HL-60 (cell line): ENCODE measurements around the gene PHLDA1.

Source experiments
- DNase-seq, 2 experiments: peaks; one replicate each; pipeline ENCODE4 v3.0.0-alpha.2; 2010 to 2020; ENCODE audit warnings: low read depth in 1 of 2, low spot score in 1 of 2
- H3K27ac ChIP-seq: fragments of 250-450 bp; sonication (Bioruptor Pico); replicated peaks from 2 replicates; pipeline ENCODE4 v1.5.1; 2020; ENCODE audit warnings: mild to moderate bottlenecking, moderate library complexity
- H3K27me3 ChIP-seq: fragments of 250-450 bp; sonication (Bioruptor Pico); 2 replicates; pipeline ENCODE4 v1.5.1; 2021; ENCODE audit warnings: mild to moderate bottlenecking, moderate library complexity; ENCODE audit not compliant: insufficient read depth, poor library complexity, severe bottlenecking
- H3K4me3 ChIP-seq: replicated peaks from 2 replicates; pipeline ENCODE4 v1.5.1; 2011; ENCODE audit warnings: mild to moderate bottlenecking, control low read depth, low read length; ENCODE audit not compliant: insufficient read depth
- GABPA ChIP-seq: IDR thresholded peaks from 2 replicates; pipeline ENCODE4 v1.6.1; 2012; ENCODE audit warnings: low read depth
- POLR2AphosphoS5 ChIP-seq: IDR thresholded peaks from 2 replicates; pipeline ENCODE4 v1.6.1; 2012; ENCODE audit warnings: low read depth
- SPI1 ChIP-seq: IDR thresholded peaks from 2 replicates; pipeline ENCODE4 v1.6.1; 2012; ENCODE audit warnings: low read depth, mild to moderate bottlenecking, borderline replicate concordance
- TF ChIP-seq, protein P1 (sequence below): IDR thresholded peaks from 2 replicates; pipeline ENCODE4 v1.6.1; 2012; ENCODE audit warnings: low read depth; ENCODE audit not compliant: insufficient replicate concordance
- TF ChIP-seq, protein P2 (sequence below): IDR thresholded peaks from one replicate; pipeline ENCODE4 v1.5.1; 2011; ENCODE audit warnings: low read length, control low read depth, inconsistent platforms; ENCODE audit not compliant: insufficient read depth

Gene PHLDA1

DNA sequence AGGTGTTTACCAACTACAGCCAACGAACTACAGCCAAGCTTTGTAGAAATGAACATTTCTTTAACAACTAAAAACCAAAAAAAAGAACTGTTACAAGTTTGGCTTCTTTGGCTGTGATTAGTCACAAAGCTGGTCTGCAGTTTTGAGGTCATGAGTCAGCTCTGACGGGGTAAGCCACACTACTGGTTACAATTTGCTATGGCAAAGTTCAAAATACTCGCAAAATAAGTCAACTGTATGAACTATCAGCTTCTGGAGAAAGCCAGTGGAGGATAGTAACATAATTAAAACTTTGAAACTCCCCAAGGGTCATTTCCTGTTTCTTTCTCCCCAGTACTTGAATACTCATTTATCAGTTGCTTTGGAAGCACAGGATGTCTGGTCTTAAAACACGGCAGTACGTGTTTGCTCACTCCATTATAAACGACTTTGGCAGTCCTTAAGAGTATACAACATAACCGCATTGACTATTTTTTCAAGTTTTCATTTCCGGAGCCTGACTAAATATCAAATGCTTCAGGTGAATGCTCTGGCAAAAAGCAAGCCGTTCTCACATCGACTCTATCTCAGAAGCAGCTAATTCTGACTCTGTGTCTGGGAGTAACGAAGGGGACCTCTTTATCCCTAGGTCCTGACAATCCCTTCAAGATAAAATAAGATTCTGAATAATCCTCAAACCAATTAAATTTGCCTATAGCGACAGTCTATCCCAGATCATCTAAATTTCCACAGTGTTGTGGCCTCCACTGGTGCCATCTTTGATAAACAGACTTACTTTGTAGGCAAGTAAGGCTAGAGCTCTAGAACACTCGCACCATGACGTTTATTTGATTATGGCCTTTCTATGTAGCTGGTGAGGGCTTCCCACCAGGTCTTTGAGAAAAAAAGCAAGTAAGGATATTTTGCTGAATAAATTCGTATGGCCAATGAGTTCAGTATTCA lies 10.6 kb downstream of the PHLDA1 start:
- Histone ChIP-seq H3K4me3 (no peak overlapping the region), H3K27ac (peak overlapping the region; percentile 76), H3K27me3 (no peaks in the 10 kb centered on the region)
- TF ChIP-seq GABPA (no peak), POLR2AphosphoS5 (no peak), SPI1 (no peak)
- TF ChIP-seq, protein P1, sequence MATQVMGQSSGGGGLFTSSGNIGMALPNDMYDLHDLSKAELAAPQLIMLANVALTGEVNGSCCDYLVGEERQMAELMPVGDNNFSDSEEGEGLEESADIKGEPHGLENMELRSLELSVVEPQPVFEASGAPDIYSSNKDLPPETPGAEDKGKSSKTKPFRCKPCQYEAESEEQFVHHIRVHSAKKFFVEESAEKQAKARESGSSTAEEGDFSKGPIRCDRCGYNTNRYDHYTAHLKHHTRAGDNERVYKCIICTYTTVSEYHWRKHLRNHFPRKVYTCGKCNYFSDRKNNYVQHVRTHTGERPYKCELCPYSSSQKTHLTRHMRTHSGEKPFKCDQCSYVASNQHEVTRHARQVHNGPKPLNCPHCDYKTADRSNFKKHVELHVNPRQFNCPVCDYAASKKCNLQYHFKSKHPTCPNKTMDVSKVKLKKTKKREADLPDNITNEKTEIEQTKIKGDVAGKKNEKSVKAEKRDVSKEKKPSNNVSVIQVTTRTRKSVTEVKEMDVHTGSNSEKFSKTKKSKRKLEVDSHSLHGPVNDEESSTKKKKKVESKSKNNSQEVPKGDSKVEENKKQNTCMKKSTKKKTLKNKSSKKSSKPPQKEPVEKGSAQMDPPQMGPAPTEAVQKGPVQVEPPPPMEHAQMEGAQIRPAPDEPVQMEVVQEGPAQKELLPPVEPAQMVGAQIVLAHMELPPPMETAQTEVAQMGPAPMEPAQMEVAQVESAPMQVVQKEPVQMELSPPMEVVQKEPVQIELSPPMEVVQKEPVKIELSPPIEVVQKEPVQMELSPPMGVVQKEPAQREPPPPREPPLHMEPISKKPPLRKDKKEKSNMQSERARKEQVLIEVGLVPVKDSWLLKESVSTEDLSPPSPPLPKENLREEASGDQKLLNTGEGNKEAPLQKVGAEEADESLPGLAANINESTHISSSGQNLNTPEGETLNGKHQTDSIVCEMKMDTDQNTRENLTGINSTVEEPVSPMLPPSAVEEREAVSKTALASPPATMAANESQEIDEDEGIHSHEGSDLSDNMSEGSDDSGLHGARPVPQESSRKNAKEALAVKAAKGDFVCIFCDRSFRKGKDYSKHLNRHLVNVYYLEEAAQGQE = no peak
- TF ChIP-seq, protein P2, sequence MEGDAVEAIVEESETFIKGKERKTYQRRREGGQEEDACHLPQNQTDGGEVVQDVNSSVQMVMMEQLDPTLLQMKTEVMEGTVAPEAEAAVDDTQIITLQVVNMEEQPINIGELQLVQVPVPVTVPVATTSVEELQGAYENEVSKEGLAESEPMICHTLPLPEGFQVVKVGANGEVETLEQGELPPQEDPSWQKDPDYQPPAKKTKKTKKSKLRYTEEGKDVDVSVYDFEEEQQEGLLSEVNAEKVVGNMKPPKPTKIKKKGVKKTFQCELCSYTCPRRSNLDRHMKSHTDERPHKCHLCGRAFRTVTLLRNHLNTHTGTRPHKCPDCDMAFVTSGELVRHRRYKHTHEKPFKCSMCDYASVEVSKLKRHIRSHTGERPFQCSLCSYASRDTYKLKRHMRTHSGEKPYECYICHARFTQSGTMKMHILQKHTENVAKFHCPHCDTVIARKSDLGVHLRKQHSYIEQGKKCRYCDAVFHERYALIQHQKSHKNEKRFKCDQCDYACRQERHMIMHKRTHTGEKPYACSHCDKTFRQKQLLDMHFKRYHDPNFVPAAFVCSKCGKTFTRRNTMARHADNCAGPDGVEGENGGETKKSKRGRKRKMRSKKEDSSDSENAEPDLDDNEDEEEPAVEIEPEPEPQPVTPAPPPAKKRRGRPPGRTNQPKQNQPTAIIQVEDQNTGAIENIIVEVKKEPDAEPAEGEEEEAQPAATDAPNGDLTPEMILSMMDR = no peak
- peak in 1 of 2 experiments; percentile 49 for DNase-seq

DNA sequence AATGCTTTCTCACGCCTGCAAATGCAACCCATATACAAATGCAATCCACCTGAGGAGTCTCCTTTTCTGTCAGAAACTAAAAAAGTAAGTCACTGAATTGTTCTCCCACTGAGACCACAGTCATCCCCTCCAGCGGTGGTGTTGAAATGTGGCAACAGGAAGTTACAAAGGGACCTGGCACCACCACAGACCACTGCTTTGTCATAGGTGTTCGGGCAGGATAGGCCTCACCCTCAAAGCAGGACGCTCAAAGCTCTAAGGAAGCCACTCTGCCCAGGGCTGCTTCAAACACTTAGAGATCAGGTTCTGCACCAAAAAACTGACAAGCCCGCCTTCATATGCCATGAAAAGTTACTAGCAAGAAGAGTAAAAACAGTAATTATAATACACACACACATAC lies 11.3 kb downstream of the PHLDA1 start:
- peak in 1 of 2 experiments; percentile 83 for DNase-seq
- Histone ChIP-seq H3K4me3 (no peak overlapping the region), H3K27ac (peak overlapping the region; percentile 76), H3K27me3 (no peaks in the 10 kb centered on the region)
- TF ChIP-seq POLR2AphosphoS5 = peak; percentile 71
- TF ChIP-seq, protein P2 = no peak

DNA sequence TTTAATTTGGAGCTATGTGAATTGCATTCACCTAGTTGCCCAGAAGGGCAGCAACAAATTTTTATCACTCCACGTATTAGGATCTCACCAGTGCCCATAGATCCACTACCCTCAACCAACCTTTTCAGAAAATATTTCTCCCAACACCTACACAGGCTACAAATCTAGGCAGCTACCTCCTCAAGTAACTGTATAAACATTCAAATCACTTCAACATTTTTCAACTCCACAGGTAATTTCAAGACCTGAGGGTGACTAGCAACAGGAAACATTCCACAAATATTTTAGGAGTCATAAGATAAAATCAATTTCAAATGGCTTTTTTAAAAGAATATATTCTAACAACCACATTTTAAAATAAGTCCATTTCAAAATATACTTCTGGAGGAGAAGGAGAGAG lies 12.9 kb downstream of the PHLDA1 start:
- TF ChIP-seq, protein P2 = no peak
- TF ChIP-seq SPI1 = no peak
- TF ChIP-seq, protein P1 = no peak
- no peak for TF ChIP-seq POLR2AphosphoS5
- TF ChIP-seq GABPA = no peak
- DNase-seq = no peak
- Histone ChIP-seq H3K27me3 (no peaks in the 10 kb centered on the region), H3K4me3 (no peak overlapping the region), H3K27ac (no peak overlapping the region)
